Fibroblast of skin of back (primary cell): ENCODE measurements around the gene NGEF.

Source experiments
- DNase-seq: peaks from one replicate; pipeline ENCODE4 v3.0.0-alpha.2; 2013

Gene NGEF

GRCh38 chr2:232997749-232998665 lies 15.0 kb downstream of the NGEF start:
- no peak for DNase-seq

DNA sequence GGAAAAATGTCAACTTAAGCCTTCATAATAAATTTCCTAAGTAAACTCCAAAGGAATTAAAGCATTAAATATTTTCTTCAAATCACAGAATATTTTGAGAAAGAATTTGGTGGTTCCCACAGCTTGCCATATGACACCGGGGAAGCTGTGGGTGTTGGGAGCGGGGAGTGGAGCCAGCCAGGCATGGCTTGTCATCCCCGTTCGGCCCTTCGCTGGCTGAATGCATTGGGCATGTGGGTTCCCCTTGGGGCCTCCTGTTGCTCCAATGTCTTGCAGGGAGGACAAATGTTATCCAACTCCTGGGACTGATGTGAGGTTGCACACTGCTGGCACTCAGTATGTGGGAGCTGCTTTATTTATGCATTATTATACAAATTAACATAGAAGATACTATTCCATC lies 18.6 kb downstream of the NGEF start:
- no peak for DNase-seq

DNA sequence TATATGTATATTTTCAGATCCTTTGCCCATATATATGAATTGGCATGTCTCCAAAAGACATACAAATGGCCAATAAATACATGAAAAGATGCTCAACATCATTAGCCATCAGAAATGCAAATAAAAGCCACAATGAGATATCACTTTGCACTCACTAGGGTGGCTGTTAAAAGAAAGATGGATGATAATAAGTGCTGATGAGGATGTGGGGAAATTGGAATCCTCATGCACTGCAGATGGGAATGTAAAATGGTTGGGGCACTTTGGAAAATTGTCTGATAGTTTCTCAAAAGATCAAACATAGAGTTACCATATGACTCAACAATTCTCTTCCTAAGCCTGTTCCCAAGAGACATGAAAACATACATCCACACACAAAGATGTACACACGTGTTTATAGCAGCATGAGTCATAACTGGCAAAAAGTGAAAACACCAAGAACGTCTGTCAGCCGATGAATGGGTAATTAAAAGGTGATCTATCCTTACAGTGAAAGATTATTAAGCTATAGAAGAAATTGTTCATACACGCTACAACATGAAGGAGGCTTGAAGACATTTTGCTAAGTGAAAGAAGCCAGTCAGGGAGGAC lies 19.7 kb downstream of the NGEF start:
- peak; percentile 9 for DNase-seq

DNA sequence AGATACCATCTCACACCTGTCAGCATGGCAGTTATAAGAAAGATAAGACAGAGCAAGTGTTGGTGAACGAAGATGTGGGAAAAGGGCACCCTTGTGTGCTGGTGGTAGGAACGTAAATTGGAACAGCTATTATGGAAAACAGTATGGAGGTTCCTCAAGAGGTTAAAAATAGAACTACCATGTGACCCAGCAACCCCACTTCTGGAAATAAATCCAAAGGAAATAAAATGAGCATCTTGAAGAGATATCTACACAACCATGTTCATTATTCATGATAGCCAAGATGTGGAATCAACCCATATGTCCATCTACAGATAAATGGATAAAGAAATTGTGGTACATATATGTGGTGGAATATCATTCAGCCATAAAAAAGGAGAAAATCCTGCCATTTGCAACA lies 26.9 kb downstream of the NGEF start:
- DNase-seq, result no peak

DNA sequence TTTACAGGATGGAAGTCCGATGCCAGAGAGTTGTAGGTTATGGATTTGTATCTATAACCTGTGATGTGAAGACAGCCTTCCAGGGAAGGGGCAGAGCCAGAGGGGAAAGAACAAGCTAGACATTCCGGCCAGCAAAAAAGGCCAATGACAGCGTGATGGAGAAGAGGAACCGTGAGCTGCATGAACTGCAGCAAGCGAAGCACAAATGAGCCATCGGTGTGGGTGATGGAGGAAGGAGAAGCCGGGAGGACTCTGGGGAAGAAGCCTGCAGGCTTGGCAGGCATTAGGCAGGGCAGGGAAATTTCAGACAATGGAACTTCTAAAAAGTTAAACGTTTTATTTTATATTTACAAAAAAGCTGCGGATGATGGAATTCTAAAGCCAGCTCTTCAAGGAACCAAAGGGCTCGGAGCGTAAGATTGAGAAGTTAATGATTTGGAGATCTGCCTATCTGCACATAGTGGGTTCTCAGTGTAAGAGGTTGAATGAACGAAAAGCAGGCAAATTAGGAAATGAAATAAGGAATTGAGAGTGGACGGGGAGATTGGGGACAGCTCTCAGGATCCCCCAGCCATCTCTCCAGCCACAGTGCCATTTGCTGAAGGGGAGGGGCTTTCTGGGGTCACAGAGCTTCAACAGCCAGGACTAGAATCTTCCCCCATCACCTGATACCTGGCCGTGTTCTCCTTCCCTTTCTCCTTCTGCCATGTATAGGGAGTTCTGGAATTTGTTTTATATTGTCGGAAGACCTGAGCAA lies 28.4 kb downstream of the NGEF start:
- DNase-seq, result no peak

- DNase-seq, result no peak
These were observed 29.4 kb downstream of the NGEF start for GRCh38 chr2:232983669-232984140.

GRCh38 chr2:232982926-232983668 lies 30.0 kb downstream of the NGEF start:
- DNase-seq, result no peak

- no peak for DNase-seq
These were observed 31.2 kb downstream of the NGEF start for GRCh38 chr2:232981767-232982360.

- no peak for DNase-seq
These were observed 31.7 kb downstream of the NGEF start for GRCh38 chr2:232981356-232981755.

DNA sequence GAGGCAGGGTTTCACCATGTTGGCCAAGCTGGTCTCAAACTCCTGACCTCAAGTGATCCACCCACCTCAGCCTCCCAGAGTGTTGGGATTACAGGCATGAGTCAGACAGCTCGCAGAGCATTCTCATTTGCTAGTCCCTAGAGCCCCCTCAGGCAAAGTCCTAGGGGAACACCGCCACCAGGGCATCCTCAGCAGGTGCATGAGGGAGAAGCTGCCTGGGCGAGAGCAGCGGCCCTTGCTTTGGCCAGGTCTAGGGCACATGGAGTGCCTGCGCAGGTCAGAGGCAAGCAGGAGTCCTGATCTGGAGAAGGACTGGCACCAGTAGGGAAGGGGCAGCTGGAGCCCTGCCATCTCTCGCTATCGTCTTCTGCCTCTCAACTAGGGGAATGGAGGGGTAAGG lies 32.4 kb downstream of the NGEF start:
- DNase-seq, result peak; percentile 13

DNA sequence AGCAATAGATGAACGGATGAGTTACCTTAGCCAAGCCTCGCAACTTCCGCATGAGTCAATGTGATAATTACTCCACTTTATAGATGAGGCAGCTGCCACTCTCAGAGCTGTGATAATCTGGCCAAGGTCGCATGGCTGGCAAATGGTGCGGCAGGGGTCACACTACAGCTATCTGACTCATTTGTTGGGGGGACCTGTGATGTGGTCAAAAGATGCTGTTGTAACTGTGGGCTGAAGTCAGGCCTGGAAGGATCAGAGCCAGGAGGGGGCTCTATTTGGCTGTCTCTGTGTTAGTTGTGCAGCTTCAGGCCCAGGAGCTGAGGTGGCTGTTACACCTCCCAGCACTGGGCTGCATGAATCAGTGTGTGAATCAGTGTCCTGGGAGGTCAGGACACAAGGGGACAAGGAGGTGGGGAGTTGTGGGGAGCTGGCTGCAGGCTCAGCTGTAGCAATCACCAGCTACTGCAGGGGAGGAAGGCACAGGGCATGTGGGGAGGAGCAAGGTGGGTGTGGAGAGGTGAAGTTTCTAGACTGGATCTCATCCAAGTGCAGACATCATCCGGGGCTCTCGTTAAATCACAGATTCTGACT lies 33.1 kb downstream of the NGEF start:
- peak; percentile 44 for DNase-seq

- DNase-seq, result no peak
These were observed 35.6 kb downstream of the NGEF start for GRCh38 chr2:232977438-232977971.

- no peak for DNase-seq
These were observed 36.2 kb downstream of the NGEF start for GRCh38 chr2:232976666-232977437.

DNA sequence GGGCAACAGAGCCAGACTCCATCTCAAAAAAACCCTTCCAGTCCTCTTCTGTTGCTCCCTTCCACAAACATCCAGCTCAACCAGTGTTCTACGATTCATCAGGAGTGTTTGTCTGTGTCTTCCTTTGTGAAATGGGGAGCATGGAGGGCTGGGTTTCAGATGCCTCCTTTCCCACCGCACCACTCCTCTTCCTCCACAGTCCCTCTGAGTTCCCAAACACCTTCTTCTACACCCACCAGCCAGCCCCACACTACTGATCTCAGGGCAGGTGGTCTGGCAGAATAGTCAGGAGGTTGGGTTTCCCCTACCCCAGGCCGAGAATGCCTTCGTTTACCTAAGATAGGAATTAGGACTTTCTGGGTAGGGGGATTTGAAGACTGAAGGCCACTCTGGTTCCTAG lies 36.9 kb downstream of the NGEF start:
- DNase-seq, result no peak

- no peak for DNase-seq
These were observed 38.7 kb downstream of the NGEF start for GRCh38 chr2:232974396-232974795.

DNA sequence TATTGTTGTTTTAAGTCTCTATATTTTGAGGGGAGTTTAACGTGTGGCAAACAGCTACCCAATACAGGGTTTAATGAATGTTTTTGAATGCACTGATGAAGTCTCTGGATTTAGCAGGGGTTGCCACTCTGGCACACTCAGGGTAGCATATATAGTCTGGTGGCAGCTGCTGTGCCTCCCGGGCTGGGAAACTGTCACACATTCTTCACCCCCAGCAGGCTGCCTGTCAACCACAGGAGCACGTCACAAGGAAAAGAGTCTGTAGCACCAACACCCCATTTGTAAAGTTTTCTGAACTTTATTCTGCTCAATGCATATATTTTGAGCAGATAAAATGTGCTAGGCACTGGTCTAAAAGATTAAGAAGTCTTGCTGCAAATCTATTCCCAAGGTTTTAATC lies 39.3 kb downstream of the NGEF start:
- DNase-seq, result no peak

DNA sequence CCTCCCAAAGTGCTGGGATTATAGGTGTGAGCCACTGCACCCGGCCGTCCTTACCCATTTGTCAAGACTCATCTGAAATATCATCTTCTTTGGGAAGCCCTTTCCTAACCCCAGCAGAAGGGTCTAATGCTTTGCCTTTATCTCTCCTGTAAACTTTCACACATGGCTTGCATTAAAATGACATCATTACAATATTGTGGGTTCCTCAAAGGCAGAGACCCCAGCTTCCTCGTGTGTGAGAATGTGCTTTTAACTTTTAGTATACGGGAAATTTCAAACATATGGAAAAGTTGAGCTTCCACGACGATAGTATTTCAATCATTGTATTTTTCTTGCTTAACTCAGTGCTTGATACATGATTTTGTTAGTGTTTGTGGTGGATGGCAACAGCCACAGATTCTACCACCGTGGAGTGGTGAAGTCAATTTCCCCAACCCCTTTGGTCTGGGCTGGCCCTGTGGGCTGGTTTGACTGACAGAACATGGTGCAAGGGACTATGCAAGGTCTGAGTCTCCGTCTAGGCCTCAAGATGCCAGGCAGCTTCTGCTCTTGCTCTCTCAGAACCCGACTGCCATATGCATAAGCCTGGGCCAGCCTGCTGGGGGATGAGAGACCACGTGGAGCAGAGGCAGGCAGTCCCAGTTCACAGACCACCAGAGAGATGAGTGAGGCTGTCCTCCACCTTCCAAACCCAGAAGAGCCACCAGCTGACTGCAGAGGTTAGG lies 39.9 kb downstream of the NGEF start:
- DNase-seq, result no peak

GRCh38 chr2:232971744-232972143 lies 41.3 kb downstream of the NGEF start:
- no peak for DNase-seq

GRCh38 chr2:232970051-232970450 lies 43.0 kb downstream of the NGEF start:
- no peak for DNase-seq

DNA sequence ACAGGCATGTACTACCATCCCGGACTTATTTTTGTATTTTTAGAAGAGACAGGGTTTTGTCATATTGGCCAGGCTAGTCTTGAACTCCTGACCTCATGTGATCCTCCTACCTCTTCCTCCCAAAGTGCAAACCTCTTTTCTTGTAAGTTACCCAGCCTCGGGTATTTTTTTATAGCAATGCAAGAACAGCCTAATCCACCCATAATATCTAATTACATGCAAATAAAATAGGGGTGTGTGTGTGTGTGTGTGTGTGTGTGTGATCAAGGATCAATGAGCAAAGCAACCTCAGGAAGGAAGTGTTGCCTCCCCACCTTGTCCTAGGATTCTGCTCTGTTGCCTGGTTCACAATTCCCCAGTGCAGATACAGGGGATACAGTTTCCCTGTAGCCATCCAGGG lies 45.6 kb downstream of the NGEF start:
- no peak for DNase-seq
